ENCODE data around the gene SMPD2.

The SMPD2 gene

GRCh38 chr6:109483735-109484057, 43.2 kb downstream of the SMPD2 start:
- peak overlapping the region; percentile 46 for H3K4me3 ChIP-seq (ENCODE audit: low read depth, low read length)
- H3K36me3 ChIP-seq (ENCODE audit: control insufficient read depth in 2 of 2, insufficient read depth in 1 of 2, low read length in 2 of 2), result peaks cover 0 to 29% of the 10 kb centered on the region in 2 experiments; a peak in 2 of 3 replicates
- ChIA-PET CTCF (no interaction called here), POLR2A (no interaction called here)
- H3K4me1 ChIP-seq (ENCODE audit: control insufficient read depth, insufficient read depth, low read length), result 0 out of 2 replicates have a peak, but pooled peaks cover 3% of the 10 kb centered on the region
- H3K9me3 ChIP-seq (ENCODE audit: control insufficient read depth, insufficient read depth, low read depth, low read length), result no peaks in the 10 kb centered on the region
- TF ChIP-seq PRDM10 (tag by site-specific recombination; IDR thresholded peaks at IDR 0.05), result peak; percentile 42; the same call in 1 of the 2 replicates
- peak; percentile 79 for TF ChIP-seq ZNF513 (tag by site-specific recombination; IDR thresholded peaks at IDR 0.05)
- TF ChIP-seq ZNF335 (tag by site-specific recombination; conservative IDR thresholded peaks at IDR 0.05), result peak; percentile 76
- TF ChIP-seq KLF8 (tag by site-specific recombination; IDR thresholded peaks at IDR 0.05), result peak; percentile 14; the same call in 1 of the 2 replicates
- peak; percentile 46; the same call in 1 of the 2 replicates for TF ChIP-seq ZBTB48 (tag by site-specific recombination; IDR thresholded peaks at IDR 0.05)
- peak; percentile 71 for TF ChIP-seq ZNF629 (tag by site-specific recombination; IDR thresholded peaks at IDR 0.05)
- TF ChIP-seq KLF1 (tag by site-specific recombination; IDR thresholded peaks at IDR 0.05), result 0 out of 2 replicates have a peak, but pooled peaks have one; percentile 3
- peak; percentile 27; the same call in 1 of the 2 replicates for TF ChIP-seq ZBTB21 (tag by site-specific recombination; IDR thresholded peaks at IDR 0.05)
- TF ChIP-seq ZNF184 (tag by site-specific recombination; IDR thresholded peaks at IDR 0.05), result no peak
- no peak for TF ChIP-seq ZNF280D (tag by site-specific recombination; IDR thresholded peaks at IDR 0.05)
- no peak overlapping the region for H3K27ac ChIP-seq (ENCODE audit: extremely low read depth, low read depth, low read length)

GRCh38 chr6:109484122-109484521, 43.6 kb downstream of the SMPD2 start:
- ChIA-PET POLR2A (no interaction called here), CTCF (no interaction called here)
- Histone ChIP-seq H3K4me1 (ENCODE audit: control insufficient read depth, insufficient read depth, low read length) (0 out of 2 replicates have a peak, but pooled peaks cover 1% of the 10 kb centered on the region), H3K9me3 (ENCODE audit: control insufficient read depth, insufficient read depth, low read depth, low read length) (no peaks in the 10 kb centered on the region), H3K36me3 (ENCODE audit: control insufficient read depth in 2 of 2, insufficient read depth in 1 of 2, low read length in 2 of 2) (peaks cover 0 to 26% of the 10 kb centered on the region in 2 experiments; a peak in 2 of 3 replicates), H3K27ac (ENCODE audit: extremely low read depth, low read depth, low read length) (no peak overlapping the region), H3K4me3 (ENCODE audit: low read depth, low read length) (no peak overlapping the region)
- TF ChIP-seq ZNF776 (tag by site-specific recombination; IDR thresholded peaks at IDR 0.05; ENCODE audit: borderline replicate concordance) (no peak), ZNF558 (tag by site-specific recombination; IDR thresholded peaks at IDR 0.05) (no peak), ZIC2 (tag by site-specific recombination; IDR thresholded peaks at IDR 0.05) (no peak), ZNF768 (tag by site-specific recombination; IDR thresholded peaks at IDR 0.05) (no peak), ZNF18 (tag by site-specific recombination; IDR thresholded peaks at IDR 0.05) (no peak), BCL11A (tag by site-specific recombination; IDR thresholded peaks at IDR 0.05; ENCODE audit: low read depth) (no peak)

All from HEK293 (cell line).